C4-2B (cell line): ENCODE measurements around the gene VIL1.

Experiments
- CTCF ChIP-seq: fragments of 450-650 bp; conservative IDR thresholded peaks from 2 replicates; pipeline ENCODE4 v1.5.1; 2017; ENCODE audit warnings: mild to moderate bottlenecking
- ZFX ChIP-seq: fragments of 450-650 bp; IDR thresholded peaks from 2 replicates; pipeline ENCODE4 v1.6.1; 2017

DNA sequence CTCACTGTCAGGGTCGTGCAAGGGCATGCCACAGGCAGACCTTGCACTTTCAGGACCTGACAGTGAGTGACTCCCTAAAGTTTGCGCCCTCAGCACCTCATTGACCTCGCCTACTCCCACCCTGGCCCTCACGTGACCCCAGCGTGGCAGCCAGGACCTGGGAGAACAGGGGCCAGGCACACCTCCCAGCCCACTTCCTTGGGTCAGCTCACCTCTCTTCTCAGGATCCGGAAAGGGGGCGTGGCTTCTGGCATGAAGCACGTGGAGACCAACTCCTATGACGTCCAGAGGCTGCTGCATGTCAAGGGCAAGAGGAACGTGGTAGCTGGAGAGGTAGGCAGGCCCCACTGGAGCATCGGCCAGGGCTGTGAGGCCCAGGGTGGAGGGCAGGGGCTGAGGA lies 8.8 kb downstream of the VIL1 start:
- TF ChIP-seq CTCF (no peak), ZFX (no peak)
